Germinal center (tissue), 1 donor: ENCODE measurements around the gene ATXN10.
A peak's percentile ranks its signal among the peaks of the same experiment; 100 is the strongest.
"Not testable (repeated sequence)": the region's sequence is repeated elsewhere in the genome, so short reads cannot be mapped to it uniquely, and the experiment has no call there.

ENCODE experiments used
- DNase-seq: peaks from one replicate; pipeline ENCODE4 v3.0.0; 2012; ENCODE audit warnings: mixed read lengths, low spot score

ATXN10 gene

GRCh38 chr22:45644714-45645113, 26.9 kb upstream of the ATXN10 start:
- no peak for DNase-seq

GRCh38 chr22:45645150-45645525, 26.5 kb upstream of the ATXN10 start:
- DNase-seq: no peak

- peak; percentile 86 for DNase-seq
Measured at GRCh38 chr22:45645526-45646414, 25.9 kb upstream of the ATXN10 start.

- no peak for DNase-seq
Measured at GRCh38 chr22:45647532-45648225, 24.0 kb upstream of the ATXN10 start.

- no peak for DNase-seq
Measured at GRCh38 chr22:45648301-45649117, 23.1 kb upstream of the ATXN10 start.

- DNase-seq: no peak
Measured at GRCh38 chr22:45649809-45650208, 21.8 kb upstream of the ATXN10 start.

- DNase-seq: no peak
Measured at GRCh38 chr22:45650721-45651120, 20.9 kb upstream of the ATXN10 start.

GRCh38 chr22:45651931-45652528, 19.6 kb upstream of the ATXN10 start:
- no peak for DNase-seq

GRCh38 chr22:45656577-45656976, 15.1 kb upstream of the ATXN10 start:
- DNase-seq: no peak

- no peak for DNase-seq
Measured at GRCh38 chr22:45657701-45658100, 13.9 kb upstream of the ATXN10 start.

GRCh38 chr22:45664136-45664646, 7.4 kb upstream of the ATXN10 start:
- DNase-seq: no peak

GRCh38 chr22:45667486-45667885, 4.1 kb upstream of the ATXN10 start:
- no peak for DNase-seq

- DNase-seq: not testable (repeated sequence)
Measured at GRCh38 chr22:45670363-45670762, 1.3 kb upstream of the ATXN10 start.

- DNase-seq: peak; percentile 55
Measured at GRCh38 chr22:45670981-45671782, 452 bp upstream of the ATXN10 start.

GRCh38 chr22:45672564-45673481, 1.2 kb downstream of the ATXN10 start:
- DNase-seq: no peak

GRCh38 chr22:45673482-45674175, 2.0 kb downstream of the ATXN10 start:
- DNase-seq: no peak

- no peak for DNase-seq
Measured at GRCh38 chr22:45676024-45676423, 4.4 kb downstream of the ATXN10 start.

- DNase-seq: no peak
Measured at GRCh38 chr22:45677063-45677462, 5.4 kb downstream of the ATXN10 start.
